ENCODE data around the gene ADRM1.

ADRM1 gene

DNA sequence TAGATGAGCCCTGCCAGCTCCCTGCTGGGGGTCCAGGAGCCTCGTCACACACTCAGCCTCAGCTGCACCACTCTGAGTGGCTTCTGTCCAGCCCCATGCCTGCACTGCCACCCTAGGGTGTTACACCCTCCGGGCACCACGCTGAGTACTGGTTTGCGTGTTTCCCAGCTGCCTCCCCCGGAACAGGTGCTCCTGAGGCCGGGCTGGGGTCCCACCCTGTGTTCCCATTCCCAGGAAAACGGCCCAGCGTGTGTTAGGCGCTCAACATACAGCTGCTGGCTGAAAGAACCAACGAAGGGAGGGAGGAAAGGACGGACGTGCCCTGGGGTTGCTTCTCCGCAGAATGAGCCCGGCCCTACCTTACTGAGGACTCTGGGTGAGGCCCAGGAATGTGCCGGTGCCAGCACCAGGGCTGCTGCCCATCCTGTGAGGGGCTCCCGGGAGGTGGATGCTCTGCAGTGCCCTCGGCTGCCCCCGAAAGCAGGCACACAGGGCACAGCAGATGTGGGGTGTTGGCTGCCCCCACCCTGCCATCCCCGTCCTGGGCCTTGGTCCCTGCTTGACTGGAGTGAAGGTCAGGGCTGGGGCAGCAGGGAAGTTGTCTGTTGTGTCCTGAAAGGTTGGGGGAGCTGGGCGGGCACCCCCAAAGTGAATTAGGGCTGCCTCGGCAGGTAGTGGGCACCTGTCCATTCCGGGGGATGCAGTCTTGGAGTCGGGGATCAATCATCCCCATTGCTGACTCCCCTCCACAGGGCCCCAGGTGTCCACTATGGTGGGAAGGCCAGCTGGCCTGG is 48.0 kb downstream of the ADRM1 start:
- POLR2A ChIA-PET = no interaction called here
- no peak for DNase-seq (ENCODE audit: extremely low spot score)
- TF ChIP-seq, protein P1, sequence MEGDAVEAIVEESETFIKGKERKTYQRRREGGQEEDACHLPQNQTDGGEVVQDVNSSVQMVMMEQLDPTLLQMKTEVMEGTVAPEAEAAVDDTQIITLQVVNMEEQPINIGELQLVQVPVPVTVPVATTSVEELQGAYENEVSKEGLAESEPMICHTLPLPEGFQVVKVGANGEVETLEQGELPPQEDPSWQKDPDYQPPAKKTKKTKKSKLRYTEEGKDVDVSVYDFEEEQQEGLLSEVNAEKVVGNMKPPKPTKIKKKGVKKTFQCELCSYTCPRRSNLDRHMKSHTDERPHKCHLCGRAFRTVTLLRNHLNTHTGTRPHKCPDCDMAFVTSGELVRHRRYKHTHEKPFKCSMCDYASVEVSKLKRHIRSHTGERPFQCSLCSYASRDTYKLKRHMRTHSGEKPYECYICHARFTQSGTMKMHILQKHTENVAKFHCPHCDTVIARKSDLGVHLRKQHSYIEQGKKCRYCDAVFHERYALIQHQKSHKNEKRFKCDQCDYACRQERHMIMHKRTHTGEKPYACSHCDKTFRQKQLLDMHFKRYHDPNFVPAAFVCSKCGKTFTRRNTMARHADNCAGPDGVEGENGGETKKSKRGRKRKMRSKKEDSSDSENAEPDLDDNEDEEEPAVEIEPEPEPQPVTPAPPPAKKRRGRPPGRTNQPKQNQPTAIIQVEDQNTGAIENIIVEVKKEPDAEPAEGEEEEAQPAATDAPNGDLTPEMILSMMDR (IDR thresholded peaks at IDR 0.05; ENCODE audit: control extremely low read depth, extremely low read depth, low read depth, missing control alignments) = no peak
- CTCF ChIA-PET = no interaction called here

DNA sequence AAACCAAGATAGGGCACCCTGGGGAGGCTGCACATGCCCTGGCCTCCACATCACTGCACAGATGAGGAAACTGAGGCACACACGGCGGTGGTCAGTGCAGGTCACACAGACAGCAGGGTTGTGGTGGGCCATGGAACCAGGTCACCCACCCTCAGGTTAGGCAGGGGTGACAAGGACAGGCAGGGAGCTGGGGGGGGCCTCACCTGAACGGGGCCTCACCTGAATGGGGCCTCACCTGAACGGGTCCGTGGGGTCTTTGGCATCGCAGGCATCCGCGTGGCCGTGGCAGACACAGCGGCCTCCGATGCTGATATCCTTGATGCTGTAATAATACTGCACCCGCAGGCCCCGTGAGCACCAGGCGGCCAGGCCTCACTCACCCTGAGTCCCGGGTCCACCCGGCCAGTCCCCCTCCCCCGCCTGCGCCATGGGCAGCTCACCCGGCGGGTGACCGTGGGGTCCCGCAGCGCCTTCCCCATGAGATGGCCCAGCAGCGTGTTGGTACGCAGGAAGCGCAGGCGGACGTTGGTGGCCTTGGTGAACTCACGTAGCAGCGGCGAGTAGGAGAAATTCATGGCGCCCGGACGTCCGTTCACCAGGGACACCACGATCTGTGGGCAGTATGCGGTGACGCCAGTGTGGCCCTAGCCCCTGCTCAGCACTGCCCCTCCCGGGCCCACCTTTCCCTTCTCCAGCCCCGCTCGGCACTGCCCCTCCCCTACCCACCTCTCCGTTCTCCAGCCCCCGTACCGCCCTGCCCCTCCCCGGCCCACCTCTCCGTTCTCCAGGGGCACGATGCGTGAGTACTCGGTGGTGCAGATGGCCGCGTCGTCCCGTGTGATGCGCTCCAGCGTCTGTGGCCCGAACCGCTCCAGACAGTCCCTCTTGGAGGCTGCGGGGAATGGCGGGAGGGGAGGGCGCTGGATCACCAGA is 48.9 kb downstream of the ADRM1 start:
- no peak for DNase-seq (ENCODE audit: extremely low spot score)
- CTCF ChIA-PET = no interaction called here
- POLR2A ChIA-PET = no interaction called here
- TF ChIP-seq, protein P1 (IDR thresholded peaks at IDR 0.05; ENCODE audit: control extremely low read depth, extremely low read depth, low read depth, missing control alignments) = no peak

DNA sequence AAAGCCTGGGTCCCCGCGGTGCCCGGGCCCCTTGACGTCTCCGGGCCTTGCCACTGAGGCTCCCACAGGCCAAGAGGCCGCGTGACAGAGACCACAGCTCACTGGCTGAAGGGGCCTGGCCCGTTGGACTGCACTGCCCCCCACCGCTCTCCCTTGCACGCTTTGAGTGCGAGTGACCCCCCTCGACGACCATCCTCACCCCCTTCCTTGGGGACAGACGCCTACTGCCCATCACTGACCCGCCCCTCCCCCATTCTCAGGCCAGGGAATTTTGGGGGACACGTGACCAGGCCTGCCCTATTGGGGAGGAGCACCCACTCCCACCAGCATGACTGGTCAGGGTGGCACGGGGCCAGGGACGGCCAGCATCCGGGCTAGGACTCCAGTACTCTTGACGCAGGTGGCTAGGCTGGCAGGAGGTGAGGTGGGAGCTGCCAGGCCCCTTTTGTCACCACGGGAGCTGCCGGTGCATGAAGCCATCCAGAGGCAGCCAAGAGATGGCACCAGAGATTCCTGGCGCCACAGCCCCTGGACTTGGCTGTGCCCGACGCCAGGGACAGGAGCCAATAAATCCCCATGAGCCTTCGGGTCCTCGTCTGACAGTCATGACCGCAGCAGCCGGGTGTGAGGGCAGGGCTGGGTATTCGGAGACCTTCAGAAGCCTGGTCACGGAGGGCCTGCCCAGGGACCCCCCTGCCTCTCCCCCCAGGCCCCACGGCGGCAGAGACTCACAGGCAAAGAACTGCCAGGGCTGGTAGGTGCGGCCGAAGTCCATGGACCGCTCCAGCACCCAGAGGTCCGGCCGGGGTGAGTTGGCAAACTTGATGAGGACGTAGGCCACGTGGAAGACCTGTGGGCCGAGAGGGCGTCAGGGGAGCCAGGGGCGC is 49.8 kb downstream of the ADRM1 start:
- ChIA-PET CTCF (interaction anchor here (1.3 kb wide), 1 partner anchor 13 kb away, joined by 3 read pairs; no protein-coding TSS in a partner anchor), POLR2A (no interaction called here)
- DNase-seq (ENCODE audit: extremely low spot score) = no peak
- TF ChIP-seq, protein P1 (IDR thresholded peaks at IDR 0.05; ENCODE audit: control extremely low read depth, extremely low read depth, low read depth, missing control alignments) = no peak

DNA sequence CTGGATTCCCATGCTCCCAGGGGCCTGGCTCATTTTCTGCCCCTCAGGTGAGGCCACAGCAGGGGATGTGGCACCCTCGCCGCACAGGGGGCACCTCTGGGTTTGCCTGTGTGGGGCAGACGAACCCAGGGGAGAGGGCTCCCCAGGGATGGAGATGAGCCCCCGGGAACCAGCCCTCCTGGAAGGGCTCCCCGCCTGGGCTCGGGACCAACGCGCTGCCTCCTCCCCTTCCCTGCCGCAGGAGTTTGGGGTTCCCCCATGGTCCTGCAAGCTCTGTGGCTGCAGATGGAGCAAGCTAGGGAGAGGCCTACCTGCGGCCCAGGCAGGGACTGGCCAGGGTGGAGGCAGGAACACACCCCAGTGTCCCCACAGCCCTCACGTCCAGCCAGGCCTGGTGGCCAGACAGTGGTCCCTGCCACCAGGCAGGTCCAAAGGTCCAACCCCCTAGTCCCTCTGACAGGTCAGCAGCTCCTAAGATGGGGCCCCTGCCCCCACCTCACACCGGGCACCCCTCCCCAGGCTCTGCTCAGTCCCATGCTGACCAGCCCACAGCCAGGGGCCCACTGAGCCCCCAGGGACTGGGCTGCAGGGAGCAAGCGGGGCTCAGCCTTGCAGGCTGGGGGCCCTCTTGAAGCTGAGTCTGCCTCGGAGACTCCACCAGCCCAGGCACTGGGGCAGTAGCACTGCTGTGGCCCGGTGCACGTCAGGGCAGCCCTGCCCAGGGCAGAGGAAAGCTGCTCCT is 50.7 kb downstream of the ADRM1 start:
- ChIA-PET POLR2A (no interaction called here), CTCF (interaction anchor here (1.3 kb wide), 1 partner anchor 12 kb away, joined by 3 read pairs; no protein-coding TSS in a partner anchor)
- no peak for DNase-seq (ENCODE audit: extremely low spot score)
- TF ChIP-seq, protein P1 (IDR thresholded peaks at IDR 0.05; ENCODE audit: control extremely low read depth, extremely low read depth, low read depth, missing control alignments) = no peak

DNA sequence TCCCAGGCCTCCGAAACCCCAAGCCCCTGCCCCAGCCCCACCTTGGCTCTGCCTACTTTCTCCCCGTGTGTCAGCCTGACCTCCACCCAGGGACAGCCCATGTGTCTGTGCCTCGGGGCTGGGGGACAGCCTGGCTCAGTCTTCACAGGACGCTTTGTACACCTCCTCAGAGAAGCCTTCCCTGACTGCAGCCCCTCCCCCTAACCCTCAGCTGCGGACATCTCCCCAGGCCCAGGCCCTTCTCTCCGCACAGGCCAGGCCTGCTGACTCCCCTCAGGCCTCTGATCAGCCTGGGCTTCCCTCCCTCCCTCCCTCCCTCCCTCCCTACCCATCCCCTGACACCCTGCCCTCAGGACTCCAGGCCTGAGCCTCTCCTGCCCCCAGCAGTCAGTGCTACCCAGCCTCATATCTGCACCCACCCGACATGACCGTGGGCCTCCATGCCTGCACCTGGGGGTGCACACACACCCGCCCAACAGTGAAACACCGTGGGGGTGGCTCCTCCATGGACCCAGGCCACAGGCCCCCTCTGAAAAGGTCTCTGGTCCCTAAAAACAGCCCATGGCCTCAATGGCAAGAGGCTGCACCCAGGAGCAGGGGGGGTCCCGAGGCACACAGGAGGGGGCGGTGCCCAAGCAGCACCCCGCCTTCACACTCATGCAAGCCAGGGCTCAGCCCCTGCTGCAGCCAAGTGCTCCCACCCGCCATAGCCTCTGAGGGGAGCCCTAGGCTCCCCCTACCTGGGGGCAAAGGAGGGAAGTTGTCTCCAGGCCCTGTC is 51.4 kb downstream of the ADRM1 start:
- CTCF ChIA-PET = no interaction called here
- DNase-seq (ENCODE audit: extremely low spot score) = no peak
- TF ChIP-seq, protein P1 (IDR thresholded peaks at IDR 0.05; ENCODE audit: control extremely low read depth, extremely low read depth, low read depth, missing control alignments) = no peak
- POLR2A ChIA-PET = no interaction called here
